H7 (cell line): ENCODE results near the gene THSD7A. TPM values are rescaled to one million over a fixed set of nuclear protein-coding genes. Genes with fewer than 3 reads are reported as not detected.

ENCODE experiments used
- DNase-seq: peaks from one replicate; pipeline ENCODE4 v3.0.0; 2012
- H3K27me3 ChIP-seq: 2 replicates; pipeline ENCODE4 v1.6.0; 2011; ENCODE audit warnings: mild to moderate bottlenecking, low read length; ENCODE audit not compliant: control insufficient read depth, insufficient read depth
- H3K36me3 ChIP-seq: replicated peaks from 2 replicates; pipeline ENCODE4 v1.5.1; 2011; ENCODE audit warnings: low read length; ENCODE audit not compliant: control insufficient read depth, insufficient read depth
- H3K4me3 ChIP-seq: 2 replicates; pipeline ENCODE4 v1.5.1; 2011; ENCODE audit warnings: low read depth, mild to moderate bottlenecking, control low read depth, low read length, moderate library complexity; ENCODE audit not compliant: insufficient read depth
- total RNA-seq: library from RNA; depleted of rRNA; stranded (reverse); fragments of >200 nt; shearing (Covaris generic); gene quantifications from 2 replicates; pipeline ENCODE4 v1.2.3, GENCODE V29; 2014

The THSD7A gene
- total RNA-seq, 1 experiment from 2014 or later = 0.69 TPM

DNA sequence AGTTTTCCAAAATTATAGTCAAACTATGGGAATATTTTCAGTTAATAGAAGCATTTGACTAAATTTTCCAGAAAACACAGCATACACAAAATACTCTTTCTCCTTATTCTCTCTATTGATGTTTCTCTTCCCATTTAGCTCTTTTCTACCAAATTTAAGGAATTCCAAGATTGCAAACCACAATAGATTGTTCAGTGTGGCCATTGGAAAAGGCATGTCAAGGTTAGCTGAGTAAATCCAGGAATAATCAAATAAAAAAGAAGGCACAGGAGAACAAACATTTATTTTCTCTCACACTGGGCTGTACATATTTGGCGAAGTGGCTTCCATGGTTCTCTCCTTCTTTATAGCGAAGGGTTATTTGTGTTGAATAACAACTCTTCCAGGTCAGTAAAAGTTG is 117.3 kb downstream of the THSD7A start:
- H3K36me3 ChIP-seq = no peaks in the 10 kb centered on the region
- H3K4me3 ChIP-seq = no peak overlapping the region
- no peak for DNase-seq
- H3K27me3 ChIP-seq = no peaks in the 10 kb centered on the region

DNA sequence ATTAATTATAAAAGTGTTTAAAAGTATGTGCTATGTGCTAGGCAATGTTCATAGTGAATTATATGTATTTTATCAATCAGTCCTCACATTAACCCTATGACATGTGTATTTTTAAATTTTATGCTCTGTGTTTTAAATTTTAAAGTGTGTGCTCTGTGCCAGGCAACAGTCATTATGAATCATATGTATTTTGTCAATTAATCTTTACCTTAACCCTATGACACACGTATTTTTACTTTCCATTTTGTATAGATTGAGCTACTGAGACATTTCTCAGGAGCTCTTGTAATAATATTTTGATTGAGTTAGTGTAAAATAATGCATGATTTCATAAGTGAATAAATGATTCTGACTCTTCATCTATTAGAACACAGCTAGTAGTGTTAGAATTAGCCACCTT is 117.8 kb downstream of the THSD7A start:
- Histone ChIP-seq H3K27me3 (no peaks in the 10 kb centered on the region), H3K4me3 (no peak overlapping the region), H3K36me3 (no peaks in the 10 kb centered on the region)
- no peak for DNase-seq

- Histone ChIP-seq H3K27me3 (no peaks in the 10 kb centered on the region), H3K36me3 (no peaks in the 10 kb centered on the region)
- no peak for DNase-seq
Measured at GRCh38 chr7:11713352-11713751, 118.6 kb downstream of the THSD7A start.

GRCh38 chr7:11710377-11710776 is 121.6 kb downstream of the THSD7A start:
- no peak overlapping the region for H3K4me3 ChIP-seq
- no peak for DNase-seq
- H3K36me3 ChIP-seq = no peaks in the 10 kb centered on the region
- H3K27me3 ChIP-seq = no peaks in the 10 kb centered on the region

More at GRCh38 chr7:11713352-11713751, 118.6 kb downstream of the THSD7A start:
- no peak overlapping the region for H3K4me3 ChIP-seq

DNA sequence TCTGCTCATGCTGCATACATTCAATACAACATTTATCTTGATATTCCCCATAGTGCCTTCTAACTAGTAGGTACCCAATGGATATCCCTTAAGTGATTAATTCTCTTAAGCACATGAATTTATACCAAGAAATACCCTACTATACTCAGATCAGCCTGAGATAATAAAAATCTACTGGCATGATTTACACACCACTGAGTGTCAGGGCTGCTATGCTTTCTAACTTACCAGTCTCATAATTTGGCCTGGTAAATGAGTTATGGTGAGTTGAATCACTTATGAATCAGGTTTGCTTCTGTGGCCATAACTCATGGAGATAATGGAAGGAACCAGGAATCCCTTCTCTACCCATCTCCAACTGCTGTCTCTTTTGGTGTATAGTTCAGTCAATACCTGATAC is 122.8 kb downstream of the THSD7A start:
- H3K27me3 ChIP-seq = no peaks in the 10 kb centered on the region
- no peak for DNase-seq
- H3K4me3 ChIP-seq = no peak overlapping the region
- H3K36me3 ChIP-seq = no peaks in the 10 kb centered on the region

DNA sequence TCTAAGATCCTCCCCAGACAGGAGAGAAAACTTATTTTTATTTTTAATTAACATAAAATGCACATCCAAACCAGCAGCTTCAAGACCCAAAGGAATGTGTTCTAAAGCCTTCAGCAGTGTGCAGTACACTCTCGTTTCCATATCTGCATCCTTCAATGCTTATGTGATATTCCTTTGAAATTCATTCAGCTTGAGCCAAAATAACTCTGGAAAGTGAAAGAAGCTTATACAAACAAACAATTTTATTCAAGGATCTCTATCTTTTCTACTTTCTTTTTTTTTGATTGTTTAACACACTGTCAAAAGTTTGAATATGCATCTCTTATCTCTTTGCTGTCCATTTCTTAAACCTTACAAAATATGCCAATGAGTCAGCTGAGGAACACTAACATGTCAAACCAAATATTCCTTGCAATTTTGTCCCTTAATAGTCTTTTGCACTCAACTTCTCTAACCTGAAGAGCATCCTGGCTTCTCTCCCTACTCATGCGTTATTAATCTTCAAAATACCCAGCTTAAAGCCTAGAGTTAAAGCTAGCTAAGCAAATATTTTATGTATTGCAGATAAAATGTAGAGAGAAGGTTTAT is 124.3 kb downstream of the THSD7A start:
- no peak for DNase-seq

DNA sequence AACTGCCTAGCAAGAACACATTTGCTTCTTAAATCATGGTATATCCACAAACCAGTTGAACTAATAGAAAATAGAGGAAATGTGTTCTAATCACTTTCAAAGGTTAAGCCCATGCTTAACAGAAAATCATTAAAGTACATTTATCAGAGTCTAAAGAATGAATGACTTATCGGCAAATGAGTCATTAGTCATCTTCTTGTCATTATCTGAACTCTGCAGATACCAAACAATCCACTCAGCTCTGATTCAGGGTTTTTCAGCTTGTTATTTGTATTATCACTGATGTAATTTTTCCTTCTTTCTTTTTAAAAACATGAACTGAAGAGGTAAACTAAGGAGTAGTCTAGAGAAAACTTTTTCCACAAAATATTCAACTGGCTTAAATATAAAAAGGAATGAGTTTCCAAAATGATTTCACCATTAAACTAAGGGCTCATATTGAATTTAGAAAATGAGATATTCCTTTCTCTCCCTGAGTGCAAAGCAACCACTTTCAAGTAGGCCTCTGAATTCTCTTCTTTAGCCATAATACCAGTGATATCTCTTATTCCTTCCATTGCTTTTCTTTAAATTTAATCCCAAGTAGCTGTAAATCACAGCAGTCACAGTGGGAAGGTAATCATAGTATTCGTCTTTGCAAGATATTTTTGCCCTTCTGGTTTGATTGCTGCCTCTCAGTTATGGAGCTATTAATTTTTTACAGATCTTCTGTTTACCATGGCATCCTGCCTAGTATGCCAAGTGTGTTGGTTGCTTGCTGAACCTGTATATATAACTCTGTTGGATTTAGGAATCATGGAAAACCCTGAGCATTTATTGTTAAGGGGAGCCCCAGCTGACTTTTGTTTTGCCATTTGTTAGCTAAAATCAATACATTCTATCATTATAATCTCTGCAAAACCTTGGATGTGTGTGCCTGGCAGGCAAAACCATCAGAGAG is 125.1 kb downstream of the THSD7A start:
- H3K4me3 ChIP-seq = no peak overlapping the region
- H3K27me3 ChIP-seq = no peaks in the 10 kb centered on the region
- no peak for DNase-seq
- no peaks in the 10 kb centered on the region for H3K36me3 ChIP-seq

More for the DNA sequence above, 124.3 kb downstream of the THSD7A start:
- Histone ChIP-seq H3K27me3 (no peaks in the 10 kb centered on the region), H3K4me3 (no peak overlapping the region), H3K36me3 (no peaks in the 10 kb centered on the region)

- DNase-seq = no peak
- Histone ChIP-seq H3K36me3 (no peaks in the 10 kb centered on the region), H3K4me3 (no peak overlapping the region)
Measured at GRCh38 chr7:11703829-11704228, 128.2 kb downstream of the THSD7A start.

GRCh38 chr7:11702938-11703337 is 129.1 kb downstream of the THSD7A start:
- Histone ChIP-seq H3K4me3 (no peak overlapping the region), H3K27me3 (no peaks in the 10 kb centered on the region), H3K36me3 (no peaks in the 10 kb centered on the region)
- no peak for DNase-seq

More at GRCh38 chr7:11703829-11704228, 128.2 kb downstream of the THSD7A start:
- no peaks in the 10 kb centered on the region for H3K27me3 ChIP-seq

- DNase-seq = no peak
- Histone ChIP-seq H3K4me3 (no peak overlapping the region), H3K36me3 (no peaks in the 10 kb centered on the region), H3K27me3 (no peaks in the 10 kb centered on the region)
Measured at GRCh38 chr7:11701829-11702560, 130.0 kb downstream of the THSD7A start.

DNA sequence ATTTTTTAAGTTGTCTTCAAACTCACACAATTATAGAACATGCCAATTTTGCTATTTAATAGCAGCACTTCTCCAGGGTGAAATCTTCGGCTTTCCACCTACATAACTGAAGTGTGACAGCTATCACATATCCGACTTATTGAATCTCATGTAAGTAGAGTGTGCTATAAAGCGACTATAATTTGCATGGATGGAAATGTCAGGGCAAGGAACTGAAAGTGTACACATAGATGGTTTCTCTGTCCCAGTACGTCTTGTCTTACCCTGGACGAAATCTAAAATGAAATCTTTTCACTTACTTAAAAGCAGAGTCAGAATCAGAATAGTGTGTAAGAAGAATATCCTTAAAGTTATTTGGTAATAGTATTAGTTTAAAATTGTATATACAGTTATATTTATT is 132.3 kb downstream of the THSD7A start:
- no peak overlapping the region for H3K4me3 ChIP-seq
- DNase-seq = no peak
- H3K36me3 ChIP-seq = no peaks in the 10 kb centered on the region

DNA sequence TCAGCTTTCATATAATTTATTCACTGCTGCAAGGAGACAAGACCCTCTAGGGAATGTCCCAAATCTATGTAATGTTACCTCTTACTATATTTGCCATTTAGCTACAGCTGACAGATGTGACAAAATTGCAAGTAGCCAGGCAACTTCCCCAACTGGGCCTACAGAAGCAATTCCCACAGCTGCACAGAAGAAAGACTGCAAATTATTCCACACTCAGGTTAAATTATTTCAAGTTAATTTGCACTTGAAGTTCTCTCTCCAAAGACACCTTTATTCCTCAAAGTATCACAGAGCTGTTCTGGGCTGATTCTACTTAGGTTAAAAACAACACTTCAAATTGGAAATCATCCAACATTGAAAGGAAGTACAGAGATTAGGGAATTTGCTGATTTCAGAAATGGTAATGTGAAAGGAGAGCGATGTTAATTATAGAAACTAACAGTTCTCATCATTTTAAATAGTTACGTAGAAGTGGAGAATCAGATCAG is 133.6 kb downstream of the THSD7A start:
- DNase-seq = no peak
- Histone ChIP-seq H3K36me3 (no peaks in the 10 kb centered on the region), H3K27me3 (no peaks in the 10 kb centered on the region), H3K4me3 (no peak overlapping the region)

More for the DNA sequence above, 132.3 kb downstream of the THSD7A start:
- H3K27me3 ChIP-seq = no peaks in the 10 kb centered on the region

GRCh38 chr7:11690395-11690794 is 141.6 kb downstream of the THSD7A start:
- no peak overlapping the region for H3K4me3 ChIP-seq
- H3K36me3 ChIP-seq = no peaks in the 10 kb centered on the region
- peak; percentile 0 for DNase-seq
- no peaks in the 10 kb centered on the region for H3K27me3 ChIP-seq

GRCh38 chr7:11689096-11689495 is 142.9 kb downstream of the THSD7A start:
- Histone ChIP-seq H3K27me3 (no peaks in the 10 kb centered on the region), H3K36me3 (no peaks in the 10 kb centered on the region), H3K4me3 (no peak overlapping the region)
- DNase-seq = no peak
